DND-41 (cell line): ENCODE results near the gene CTXND1.

Source experiments
- ATAC-seq: fragments of 200-7000 bp; cut with Tn5 transposase; 3 replicates; pipeline ENCODE4 v1.9.1; 2021; ENCODE audit warnings: low read depth; ENCODE audit not compliant: insufficient read depth
- DNase-seq: peaks from one replicate; pipeline ENCODE4 v3.0.0-alpha.2; 2020
- H2AFZ ChIP-seq: 2 replicates; pipeline ENCODE4 v1.6.0; 2012; ENCODE audit warnings: low read depth, low read length
- H3K27ac ChIP-seq: 2 replicates; pipeline ENCODE4 v1.5.1; 2012; ENCODE audit warnings: low read length, inconsistent platforms
- H3K27me3 ChIP-seq: fragments of 200-600 bp; sonication (generic); 2 replicates; pipeline ENCODE4 v1.6.0; 2012; ENCODE audit warnings: low read length, mild to moderate bottlenecking, inconsistent platforms; ENCODE audit not compliant: insufficient read depth, poor library complexity
- H3K36me3 ChIP-seq: 2 replicates; pipeline ENCODE4 v1.5.1; 2012; ENCODE audit warnings: low read length, inconsistent platforms; ENCODE audit not compliant: insufficient read depth
- H3K4me1 ChIP-seq: 2 replicates; pipeline ENCODE4 v1.5.1; 2012; ENCODE audit warnings: mild to moderate bottlenecking, low read length; ENCODE audit not compliant: insufficient read depth
- H3K4me2 ChIP-seq: 2 replicates; pipeline ENCODE4 v1.6.0; 2012; ENCODE audit warnings: mild to moderate bottlenecking, moderate library complexity, low read length, inconsistent platforms; ENCODE audit not compliant: insufficient read depth
- H3K4me3 ChIP-seq, 2 experiments: fragments of 200-600 bp in 1 of 2; shearing (Covaris generic) in 1 of 2; 2 replicates each; pipeline ENCODE4 v1.5.1; 2012 to 2016; ENCODE audit warnings: inconsistent platforms in 2 of 2, low read length in 2 of 2, mild to moderate bottlenecking in 2 of 2, low read depth in 1 of 2, moderate library complexity in 1 of 2
- H3K79me2 ChIP-seq: 2 replicates; pipeline ENCODE4 v1.6.0; 2012; ENCODE audit warnings: low read length, inconsistent platforms; ENCODE audit not compliant: insufficient read depth
- H3K9ac ChIP-seq: 2 replicates; pipeline ENCODE4 v1.6.0; 2012; ENCODE audit warnings: low read depth, mild to moderate bottlenecking, inconsistent platforms, low read length, moderate library complexity
- H3K9me3 ChIP-seq: 2 replicates; pipeline ENCODE4 v1.5.1; 2012; ENCODE audit warnings: low read length, moderate library complexity, mild to moderate bottlenecking, inconsistent platforms; ENCODE audit not compliant: insufficient read depth, severe bottlenecking
- H4K20me1 ChIP-seq: 2 replicates; pipeline ENCODE4 v1.6.0; 2012; ENCODE audit warnings: low read length; ENCODE audit not compliant: insufficient read depth
- CTCF ChIP-seq: IDR thresholded peaks from 2 replicates; pipeline ENCODE4 v1.5.1; 2012; ENCODE audit warnings: borderline replicate concordance, low read length, moderate library complexity, mild to moderate bottlenecking; ENCODE audit not compliant: poor library complexity, severe bottlenecking; ENCODE audit errors: extremely low read depth
- EZH2 ChIP-seq: IDR thresholded peaks from 3 replicates; pipeline ENCODE4 v1.6.1; 2012; ENCODE audit warnings: borderline replicate concordance, low read depth, mild to moderate bottlenecking, moderate library complexity, low read length, inconsistent platforms; ENCODE audit not compliant: severe bottlenecking

CTXND1 gene

GRCh38 chr15:80179025-80179759 is 72.8 kb downstream of the CTXND1 start:
- Histone ChIP-seq H3K36me3 (no peaks in the 10 kb centered on the region), H3K9ac (no peak overlapping the region), H3K27ac (no peak overlapping the region), H4K20me1 (no peaks in the 10 kb centered on the region), H3K4me1 (no peaks in the 10 kb centered on the region), H3K79me2 (no peaks in the 10 kb centered on the region), H3K9me3 (no peaks in the 10 kb centered on the region), H3K4me2 (no peak overlapping the region), H3K27me3 (no peaks in the 10 kb centered on the region), H3K4me3 (no peak overlapping the region), H2AFZ (no peak overlapping the region)
- no peak for DNase-seq
- no peak for ATAC-seq
- TF ChIP-seq CTCF (no peak), EZH2 (no peak)

GRCh38 chr15:80177156-80177555 is 74.9 kb downstream of the CTXND1 start:
- Histone ChIP-seq H3K27ac (no peak overlapping the region), H3K79me2 (no peaks in the 10 kb centered on the region), H3K4me2 (no peak overlapping the region), H3K9ac (no peak overlapping the region), H4K20me1 (no peaks in the 10 kb centered on the region), H3K36me3 (no peaks in the 10 kb centered on the region), H2AFZ (no peak overlapping the region), H3K4me3 (no peak overlapping the region), H3K4me1 (no peaks in the 10 kb centered on the region), H3K9me3 (no peaks in the 10 kb centered on the region), H3K27me3 (no peaks in the 10 kb centered on the region)
- ATAC-seq (no peak), DNase-seq (no peak)
- TF ChIP-seq EZH2 = no peak
- no peak for TF ChIP-seq CTCF

GRCh38 chr15:80176443-80176842 is 75.6 kb downstream of the CTXND1 start:
- no peak overlapping the region for H3K9ac ChIP-seq
- no peaks in the 10 kb centered on the region for H4K20me1 ChIP-seq
- H3K9me3 ChIP-seq = no peaks in the 10 kb centered on the region
- no peaks in the 10 kb centered on the region for H3K36me3 ChIP-seq
- H2AFZ ChIP-seq = no peak overlapping the region
- no peaks in the 10 kb centered on the region for H3K27me3 ChIP-seq
- no peak for DNase-seq
- no peak overlapping the region for H3K4me3 ChIP-seq
- H3K27ac ChIP-seq = no peak overlapping the region
- H3K79me2 ChIP-seq = no peaks in the 10 kb centered on the region
- TF ChIP-seq CTCF (no peak), EZH2 (no peak)
- H3K4me2 ChIP-seq = no peak overlapping the region
- ATAC-seq = no peak
- H3K4me1 ChIP-seq = no peaks in the 10 kb centered on the region

GRCh38 chr15:80175436-80175835 is 76.6 kb downstream of the CTXND1 start:
- no peaks in the 10 kb centered on the region for H3K79me2 ChIP-seq
- TF ChIP-seq CTCF (no peak), EZH2 (no peak)
- H3K4me1 ChIP-seq = no peaks in the 10 kb centered on the region
- no peaks in the 10 kb centered on the region for H3K27me3 ChIP-seq
- DNase-seq (no peak), ATAC-seq (no peak)
- H3K27ac ChIP-seq = no peak overlapping the region
- no peak overlapping the region for H3K4me2 ChIP-seq
- no peak overlapping the region for H3K9ac ChIP-seq
- no peaks in the 10 kb centered on the region for H3K36me3 ChIP-seq
- no peak overlapping the region for H2AFZ ChIP-seq
- no peaks in the 10 kb centered on the region for H4K20me1 ChIP-seq
- H3K4me3 ChIP-seq = no peak overlapping the region
- H3K9me3 ChIP-seq = no peaks in the 10 kb centered on the region
